Retinal pigment epithelial cell (primary cell): ENCODE measurements around the gene ATP5F1E.

Experiments
- DNase-seq: peaks from one replicate; pipeline ENCODE4 v3.0.0-alpha.2; 2010; ENCODE audit warnings: low read depth
- H3K4me3 ChIP-seq: 2 replicates; pipeline ENCODE4 v1.5.1; 2011; ENCODE audit warnings: mild to moderate bottlenecking, low read length, control low read depth, moderate library complexity
- CTCF ChIP-seq: conservative IDR thresholded peaks from 2 replicates; pipeline ENCODE4 v1.5.1; 2011; ENCODE audit warnings: low read depth, low read length, control low read depth, inconsistent platforms

Gene ATP5F1E

GRCh38 chr20:59035381-59035780 is 3.2 kb upstream of the ATP5F1E start:
- TF ChIP-seq CTCF = no peak
- no peak overlapping the region for H3K4me3 ChIP-seq
- no peak for DNase-seq

- no peak overlapping the region for H3K4me3 ChIP-seq
- no peak for TF ChIP-seq CTCF
- DNase-seq = no peak
Observed at GRCh38 chr20:59033616-59034165, 1.6 kb upstream of the ATP5F1E start.

GRCh38 chr20:59033093-59033492 is 958 bp upstream of the ATP5F1E start:
- peak overlapping the region; percentile 60 for H3K4me3 ChIP-seq
- TF ChIP-seq CTCF = no peak
- DNase-seq = no peak

GRCh38 chr20:59032713-59033059 is 551 bp upstream of the ATP5F1E start:
- peak overlapping the region; percentile 60 for H3K4me3 ChIP-seq
- no peak for TF ChIP-seq CTCF
- DNase-seq = no peak

- H3K4me3 ChIP-seq = peak overlapping the region; percentile 75
- no peak for DNase-seq
- TF ChIP-seq CTCF = no peak
Observed at GRCh38 chr20:59031564-59032022, 542 bp downstream of the ATP5F1E start.

GRCh38 chr20:59030911-59031563 is 1.1 kb downstream of the ATP5F1E start:
- peak overlapping the region; percentile 75 for H3K4me3 ChIP-seq
- TF ChIP-seq CTCF = no peak
- DNase-seq = no peak

GRCh38 chr20:59028812-59029211 is 3.3 kb downstream of the ATP5F1E start:
- TF ChIP-seq CTCF = no peak
- peak overlapping the region; percentile 32 for H3K4me3 ChIP-seq
- DNase-seq = no peak
